ENCODE results near the gene EPC2.

- no peak for TF ChIP-seq POLR2AphosphoS5 (IDR thresholded peaks at IDR 0.05; ENCODE audit: low read depth)
- TF ChIP-seq CTCF (conservative IDR thresholded peaks at IDR 0.05; ENCODE audit: low read depth in 2 of 2) = no peak
- no peak for TF ChIP-seq EZH2phosphoT487 (IDR thresholded peaks at IDR 0.05; ENCODE audit: unreplicated experiment)
- TF ChIP-seq REST (IDR thresholded peaks at IDR 0.05; ENCODE audit: unreplicated experiment) = no peak
- TF ChIP-seq CREB1 (CRISPR knock-in tag; IDR thresholded peaks at IDR 0.05; ENCODE audit: low read depth) = no peak
- no peak for TF ChIP-seq JUNB (IDR thresholded peaks at IDR 0.05; ENCODE audit: unreplicated experiment)
- no peak for TF ChIP-seq ETS1 (IDR thresholded peaks at IDR 0.05)
- TF ChIP-seq EZH2 (IDR thresholded peaks at IDR 0.05; ENCODE audit: low read depth, unreplicated experiment) = no peak
These were observed 152.4 kb downstream of the EPC2 start for GRCh38 chr2:148796735-148797512.

All from GM23338 (cell line).